SK-N-SH (cell line): Measurements from ENCODE around the gene ORC6.
"Not testable (repeated sequence)": the region's sequence is repeated elsewhere in the genome, so short reads cannot be mapped to it uniquely, and the experiment has no call there.

ENCODE experiments used
- CTCF ChIP-seq: fragments of 200-600 bp; sonication (generic); IDR thresholded peaks from 2 replicates; pipeline ENCODE4 v1.6.1; 2017; ENCODE audit warnings: antibody characterized with exemption, mild to moderate bottlenecking, moderate library complexity
- IRF3 ChIP-seq: fragments of 150-350 bp; IDR thresholded peaks from 2 replicates; pipeline ENCODE4 v1.6.1; 2016; ENCODE audit warnings: mild to moderate bottlenecking, low read depth, low read length

DNA sequence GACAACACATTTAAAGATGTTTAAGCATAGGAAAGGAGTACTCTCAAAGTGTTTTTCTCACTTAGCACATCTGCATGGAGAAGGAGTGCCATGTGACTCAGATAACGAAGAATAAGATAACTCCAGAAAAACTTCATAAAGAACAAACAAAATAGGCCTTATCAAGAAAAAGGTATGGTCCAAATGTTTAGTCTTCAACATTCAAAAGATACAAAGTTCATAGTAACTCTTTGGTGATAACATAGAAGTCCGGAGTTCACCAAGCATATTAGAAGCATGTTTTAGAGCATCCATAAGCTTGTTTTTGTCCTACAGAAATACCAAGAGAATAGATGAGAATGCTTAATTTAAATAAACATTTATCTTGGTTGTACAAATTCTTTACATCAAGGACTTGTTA, 7.6 kb upstream of the ORC6 start:
- TF ChIP-seq CTCF, IRF3: not testable (repeated sequence)
